ENCODE measurements around the gene COX10.
"Not testable (repeated sequence)": the region's sequence is repeated elsewhere in the genome, so short reads cannot be mapped to it uniquely, and the experiment has no call there.

COX10 gene

DNA sequence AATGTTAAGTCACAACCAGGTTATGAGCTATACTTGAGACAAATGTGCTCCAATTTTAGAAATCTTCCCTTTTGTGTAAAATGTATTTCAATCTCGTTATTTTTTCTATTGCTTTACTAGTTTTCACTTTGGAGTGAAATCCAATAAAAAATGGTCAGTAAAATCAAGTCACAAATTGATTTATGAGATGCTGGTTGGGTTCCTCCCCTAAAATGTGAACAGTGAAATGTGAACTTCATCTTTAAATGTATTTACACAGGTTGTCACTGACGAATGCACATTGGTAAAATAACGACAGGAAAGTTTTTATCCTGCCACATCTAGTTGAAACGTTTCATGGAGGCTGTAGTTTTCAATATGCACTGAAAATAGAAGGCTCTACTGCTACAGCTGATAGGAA lies 55.5 kb downstream of the COX10 start:
- DNase-seq, result no peak

DNA sequence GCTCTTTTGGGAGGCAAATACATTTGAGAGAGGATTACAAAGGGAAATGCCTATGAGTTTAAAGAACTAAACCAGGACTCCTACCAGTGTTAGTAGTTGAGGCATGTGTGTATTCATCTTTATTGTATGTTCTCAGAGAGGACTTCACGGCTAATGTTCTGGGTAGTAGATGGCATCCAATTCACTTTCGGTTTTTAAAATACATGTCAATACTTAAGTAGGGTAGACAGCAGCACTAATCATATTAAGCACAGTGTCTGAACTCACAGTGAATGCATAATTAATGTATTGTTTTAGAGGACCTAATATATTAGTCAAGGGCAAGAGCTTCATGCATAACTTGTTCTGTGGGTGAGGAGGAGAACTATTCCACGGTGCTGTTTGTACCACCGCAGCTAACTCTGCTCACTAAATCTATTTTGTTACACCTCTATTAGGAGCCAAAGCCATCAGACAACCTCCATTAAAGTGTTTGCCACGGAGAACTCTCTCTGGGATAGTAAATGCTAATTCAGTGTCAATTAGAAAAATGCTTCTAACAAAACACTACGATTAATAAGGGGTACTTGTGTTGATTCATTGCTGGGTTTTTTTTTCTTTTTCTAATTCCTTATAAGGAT lies 56.3 kb downstream of the COX10 start:
- no peak for DNase-seq

DNA sequence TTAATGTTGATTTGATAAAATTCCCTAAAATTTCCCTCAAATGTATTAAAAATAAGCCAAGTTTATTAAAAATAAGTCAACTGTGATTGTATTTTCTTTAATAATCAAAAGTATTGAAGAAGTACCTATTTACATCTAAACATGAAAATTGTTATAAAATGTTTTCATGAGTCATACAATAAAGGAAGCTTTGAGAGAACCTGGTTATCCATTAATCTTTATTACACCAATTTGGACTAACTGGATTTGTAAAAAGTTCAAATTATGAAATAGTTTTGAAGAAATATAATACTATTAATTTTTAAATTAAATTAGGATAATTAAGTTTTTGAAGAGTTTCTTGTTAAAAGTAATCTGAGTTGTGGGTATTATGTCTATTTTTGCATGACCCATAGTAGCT lies 63.8 kb downstream of the COX10 start:
- no peak for DNase-seq

GRCh38 chr17:14134456-14134855 lies 65.2 kb downstream of the COX10 start:
- DNase-seq, result no peak

DNA sequence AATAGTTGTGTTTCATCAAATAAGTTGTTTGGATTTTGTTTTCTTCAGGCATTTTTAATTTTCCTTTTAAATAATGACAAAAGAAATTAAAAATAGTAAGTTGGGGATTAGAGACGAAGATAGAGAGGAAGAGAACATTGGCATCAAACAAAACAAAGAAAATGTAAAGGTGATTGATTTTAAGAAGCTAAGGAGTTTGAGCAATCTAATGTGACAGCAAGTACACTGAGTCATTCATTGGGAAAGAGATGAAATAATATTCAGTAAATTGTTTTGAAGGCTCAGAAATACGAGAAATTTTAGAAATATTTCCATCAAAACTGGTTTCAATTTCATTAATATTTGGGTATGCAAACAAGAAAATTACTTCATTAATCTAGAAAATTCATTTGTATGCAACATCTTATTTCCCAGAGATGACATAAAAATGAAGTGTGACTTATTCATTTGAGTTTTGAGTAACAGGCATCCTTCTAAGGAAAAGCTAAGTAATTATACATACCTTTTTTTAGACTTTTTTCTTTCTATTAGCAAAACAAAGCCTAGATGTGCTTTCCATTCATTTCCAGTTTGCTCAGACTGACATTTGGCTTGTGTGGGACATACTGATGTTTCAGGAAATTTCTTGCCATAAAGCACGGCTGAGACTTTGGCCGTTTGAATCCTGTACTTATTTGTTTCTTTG lies 66.7 kb downstream of the COX10 start:
- no peak for DNase-seq

DNA sequence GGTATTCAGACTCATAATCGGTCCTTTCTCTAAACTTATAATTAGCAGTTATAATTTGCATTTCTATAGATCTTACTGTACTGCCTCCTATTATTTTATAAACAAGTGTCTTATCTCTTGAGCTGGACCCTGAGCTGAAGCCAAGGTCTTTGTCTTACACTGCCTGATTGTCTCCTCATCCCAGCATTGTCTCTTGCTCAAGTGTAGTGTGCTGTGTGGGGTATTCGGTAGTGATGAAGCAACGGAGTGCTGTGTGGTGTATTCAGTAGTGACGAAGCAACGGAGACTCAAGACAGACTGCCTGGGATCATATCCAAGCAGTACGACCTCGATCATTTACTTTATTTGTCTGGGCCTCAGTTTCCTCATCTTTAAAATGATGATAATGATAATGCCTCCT lies 69.3 kb downstream of the COX10 start:
- no peak for DNase-seq

DNA sequence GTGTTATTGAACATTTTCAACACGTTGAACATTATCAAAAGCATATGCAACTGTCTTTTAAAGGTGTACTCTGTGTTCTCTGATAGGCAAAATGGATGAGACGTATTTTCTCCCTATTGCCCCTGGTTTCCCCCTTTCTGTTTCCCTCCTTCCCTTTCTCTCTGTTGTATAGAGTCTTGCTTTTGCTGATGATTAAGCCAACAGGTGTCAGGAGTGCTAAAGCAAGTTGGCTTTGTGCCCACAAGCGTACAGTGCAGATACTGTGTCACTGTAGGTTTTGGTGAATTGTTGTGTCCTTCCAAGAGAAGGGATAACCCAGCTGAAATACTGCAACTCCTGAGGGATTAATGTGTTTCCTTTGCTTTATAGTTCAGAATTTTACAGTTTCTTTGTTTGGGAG lies 74.4 kb downstream of the COX10 start:
- no peak for DNase-seq

DNA sequence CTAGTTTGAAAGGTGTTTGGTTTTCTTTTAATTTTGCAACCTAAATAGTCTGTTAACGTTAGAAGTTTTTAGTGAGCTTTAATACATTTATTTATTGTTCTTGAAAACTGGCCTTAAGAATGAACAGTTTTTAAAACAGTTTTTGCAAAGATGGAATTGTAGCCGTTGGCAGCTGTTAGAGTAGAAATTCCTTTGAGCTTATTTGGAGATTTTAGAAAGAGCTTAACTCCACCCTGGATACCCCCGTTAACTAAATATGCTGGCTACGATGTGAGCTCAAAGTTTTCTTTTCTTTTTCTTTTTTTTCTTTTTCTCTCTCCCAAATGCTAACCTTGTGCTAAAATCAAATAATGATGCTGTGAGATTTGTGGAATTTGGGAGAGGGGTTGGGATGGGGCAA lies 75.2 kb downstream of the COX10 start:
- DNase-seq, result no peak

- no peak for DNase-seq
Measured at GRCh38 chr17:14149751-14150150, 80.4 kb downstream of the COX10 start.

GRCh38 chr17:14150619-14151018 lies 81.3 kb downstream of the COX10 start:
- no peak for DNase-seq

DNA sequence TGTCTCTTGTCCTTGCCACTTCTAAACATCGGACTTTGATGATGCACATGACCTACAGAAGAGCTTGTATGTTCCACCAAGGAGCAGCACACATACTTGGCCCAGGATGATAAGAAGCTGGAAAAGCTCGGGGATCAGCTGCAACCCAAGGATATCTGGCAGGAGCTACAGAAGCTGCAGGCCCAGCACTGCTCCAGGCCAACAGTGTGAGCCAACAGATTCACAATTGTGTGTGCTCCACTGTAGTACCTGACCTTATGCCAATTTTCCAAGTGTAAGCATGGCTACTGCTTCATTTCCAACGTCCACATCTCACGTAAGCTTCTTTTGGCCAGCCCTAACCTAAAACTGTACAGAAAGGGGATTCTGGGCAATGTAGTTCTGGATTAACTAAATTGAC lies 83.4 kb downstream of the COX10 start:
- peak; percentile 70 for DNase-seq

- DNase-seq, result no peak
Measured at GRCh38 chr17:14153374-14153773, 84.1 kb downstream of the COX10 start.

GRCh38 chr17:14156689-14157088 lies 87.4 kb downstream of the COX10 start:
- no peak for DNase-seq

GRCh38 chr17:14157822-14158221 lies 88.5 kb downstream of the COX10 start:
- no peak for DNase-seq

- no peak for DNase-seq
Measured at GRCh38 chr17:14158707-14159106, 89.4 kb downstream of the COX10 start.

DNA sequence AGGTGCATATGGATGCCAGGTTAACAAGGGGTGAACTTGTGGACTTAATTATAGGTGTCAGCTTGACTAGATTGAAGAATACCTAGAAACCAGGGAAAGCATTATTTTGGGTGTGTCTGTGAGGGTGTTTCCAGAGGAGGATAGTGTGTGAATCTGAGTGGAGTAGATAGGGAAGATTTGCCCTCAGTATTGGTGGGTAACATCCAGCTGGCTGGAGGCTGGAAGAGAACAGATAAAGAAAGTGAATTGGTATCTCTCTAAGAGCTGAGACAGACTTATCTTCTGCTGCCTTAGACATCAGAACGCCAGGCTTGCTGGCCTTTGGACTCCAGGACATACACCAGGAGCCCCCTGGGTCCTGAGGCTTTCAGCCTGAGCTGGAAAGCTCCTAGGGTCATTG lies 92.1 kb downstream of the COX10 start:
- no peak for DNase-seq

DNA sequence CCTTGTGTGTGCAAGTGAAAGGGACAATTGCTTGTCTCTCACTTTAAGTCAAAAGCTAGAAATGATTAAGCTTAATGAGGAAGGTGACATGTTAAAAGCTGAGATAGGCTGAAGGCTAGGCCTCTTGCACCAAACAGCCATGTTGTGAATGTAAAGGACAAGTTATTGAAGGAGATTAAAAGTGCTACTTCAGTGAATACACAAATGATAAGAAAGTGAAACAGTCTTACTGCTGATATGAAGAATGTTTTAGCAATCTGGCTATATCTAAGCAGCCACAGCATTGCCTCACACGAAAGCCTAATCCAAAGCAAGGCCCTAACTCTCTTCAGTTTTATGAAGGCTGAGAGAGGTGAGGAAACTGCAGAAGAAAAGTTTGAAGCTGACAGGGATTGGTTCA lies 96.3 kb downstream of the COX10 start:
- no peak for DNase-seq

DNA sequence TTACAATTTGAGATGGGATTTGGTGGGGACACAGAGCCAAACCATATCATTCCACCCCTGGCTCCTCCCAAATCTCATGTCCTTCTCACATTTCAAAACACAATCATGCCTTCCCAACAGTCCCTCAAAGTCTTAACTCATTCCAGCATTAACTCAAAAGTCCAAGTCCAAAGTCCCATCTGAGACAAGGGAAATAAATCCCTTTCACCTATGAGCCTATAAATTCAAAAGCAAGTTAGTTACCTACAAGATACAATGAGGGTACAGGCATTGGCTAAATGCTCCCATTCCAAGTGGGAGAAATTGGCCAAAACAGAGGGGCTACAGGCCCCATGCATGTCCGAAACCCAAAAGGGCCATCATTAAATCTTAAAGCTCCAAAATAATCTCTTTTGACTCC lies 98.5 kb downstream of the COX10 start:
- DNase-seq, result not testable (repeated sequence)

GRCh38 chr17:14168582-14168981 lies 99.3 kb downstream of the COX10 start:
- DNase-seq, result no peak

GRCh38 chr17:14169287-14169686 lies 100.0 kb downstream of the COX10 start:
- DNase-seq, result no peak

- no peak for DNase-seq
Measured at GRCh38 chr17:14169901-14170300, 100.6 kb downstream of the COX10 start.

- DNase-seq, result peak; percentile 30
Measured at GRCh38 chr17:14176989-14177388, 107.7 kb downstream of the COX10 start.

GRCh38 chr17:14177801-14178200 lies 108.5 kb downstream of the COX10 start:
- DNase-seq, result not testable (repeated sequence)

DNA sequence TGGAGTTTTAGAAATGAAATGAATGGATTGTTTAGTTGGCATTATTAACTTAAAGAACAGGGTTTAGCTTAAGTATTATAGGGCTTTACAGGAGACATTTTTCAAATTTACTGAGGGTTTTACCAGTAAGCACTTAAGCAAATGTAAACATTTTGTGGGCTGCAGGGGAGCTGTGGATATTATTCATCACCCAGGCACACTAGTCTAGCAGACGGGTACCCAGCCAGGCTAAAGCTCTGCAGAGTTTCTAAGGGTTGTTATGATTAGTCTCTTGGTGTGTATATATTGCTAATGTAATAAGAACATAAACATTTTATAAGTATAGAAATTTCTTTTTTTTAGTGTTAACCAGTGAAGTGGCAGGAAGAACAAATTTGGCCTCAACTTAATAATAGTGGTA lies 110.6 kb downstream of the COX10 start:
- DNase-seq, result not testable (repeated sequence)

- DNase-seq, result not testable (repeated sequence)
Measured at GRCh38 chr17:14182084-14182483, 112.8 kb downstream of the COX10 start.

All from femur (tissue), 1 donor.